Peyer's patch (tissue), 4 donors: ENCODE data around the gene SHLD2.
"Not testable (repeated sequence)": the region's sequence is repeated elsewhere in the genome, so short reads cannot be mapped to it uniquely, and the experiment has no call there.

Source experiments
- POLR2A ChIP-seq, 2 donors: fragments of 450-650 bp; IDR thresholded peaks; one replicate each; pipeline ENCODE4 v1.5.1; 2017; ENCODE audit warnings: antibody characterized with exemption in 2 of 2, mild to moderate bottlenecking in 2 of 2, moderate library complexity in 2 of 2
- TF ChIP-seq, protein P1 (sequence below), 6 experiments: fragments of 450-650 bp in 4 of 6; fragments of 200-600 bp in 2 of 6; sonication (generic) in 1 of 6; IDR thresholded peaks; one replicate each; pipeline ENCODE4 v1.5.1; 2017 to 2019; ENCODE audit warnings: antibody characterized with exemption in 6 of 6, mild to moderate bottlenecking in 3 of 6, moderate library complexity in 1 of 6

DNA sequence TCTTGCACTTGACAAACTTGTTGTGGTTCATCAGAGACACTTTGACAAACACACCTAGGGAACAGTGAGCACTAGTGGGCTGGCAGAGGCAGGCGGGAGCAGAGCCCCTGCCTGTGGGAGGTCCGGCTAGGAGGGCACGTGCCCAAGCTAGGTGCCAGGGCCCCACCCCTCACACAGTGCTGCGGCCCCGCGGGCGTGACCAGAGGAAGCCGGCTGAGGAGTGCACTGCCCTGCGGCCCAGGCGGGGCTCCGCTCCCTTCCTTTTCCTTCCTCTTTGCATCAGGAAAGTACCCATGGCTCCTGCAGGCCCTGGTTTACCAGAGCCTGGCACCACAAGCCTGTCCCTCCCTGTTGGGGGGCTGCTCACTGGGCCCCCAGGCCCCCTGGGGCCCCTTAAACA, 121.1 kb downstream of the SHLD2 start:
- TF ChIP-seq POLR2A (IDR thresholded peaks at IDR 0.05) = not testable (repeated sequence)
- TF ChIP-seq, protein P1, sequence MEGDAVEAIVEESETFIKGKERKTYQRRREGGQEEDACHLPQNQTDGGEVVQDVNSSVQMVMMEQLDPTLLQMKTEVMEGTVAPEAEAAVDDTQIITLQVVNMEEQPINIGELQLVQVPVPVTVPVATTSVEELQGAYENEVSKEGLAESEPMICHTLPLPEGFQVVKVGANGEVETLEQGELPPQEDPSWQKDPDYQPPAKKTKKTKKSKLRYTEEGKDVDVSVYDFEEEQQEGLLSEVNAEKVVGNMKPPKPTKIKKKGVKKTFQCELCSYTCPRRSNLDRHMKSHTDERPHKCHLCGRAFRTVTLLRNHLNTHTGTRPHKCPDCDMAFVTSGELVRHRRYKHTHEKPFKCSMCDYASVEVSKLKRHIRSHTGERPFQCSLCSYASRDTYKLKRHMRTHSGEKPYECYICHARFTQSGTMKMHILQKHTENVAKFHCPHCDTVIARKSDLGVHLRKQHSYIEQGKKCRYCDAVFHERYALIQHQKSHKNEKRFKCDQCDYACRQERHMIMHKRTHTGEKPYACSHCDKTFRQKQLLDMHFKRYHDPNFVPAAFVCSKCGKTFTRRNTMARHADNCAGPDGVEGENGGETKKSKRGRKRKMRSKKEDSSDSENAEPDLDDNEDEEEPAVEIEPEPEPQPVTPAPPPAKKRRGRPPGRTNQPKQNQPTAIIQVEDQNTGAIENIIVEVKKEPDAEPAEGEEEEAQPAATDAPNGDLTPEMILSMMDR (IDR thresholded peaks at IDR 0.05) = not testable (repeated sequence)
